OCI-LY1 (cell line): Measurements from ENCODE around the gene SNTB2.
"Not testable (repeated sequence)": the region's sequence is repeated elsewhere in the genome, so short reads cannot be mapped to it uniquely, and the experiment has no call there.

ENCODE experiments used
- CTCF ChIP-seq: fragments of 200-600 bp; sonication (generic), shearing (Covaris generic); IDR thresholded peaks from 2 replicates; pipeline ENCODE4 v1.5.1; 2017; ENCODE audit warnings: mild to moderate bottlenecking, antibody characterized with exemption, low read length, moderate library complexity, mixed read lengths
- EZH2 ChIP-seq: fragments of 200-600 bp; sonication (generic), shearing (Covaris generic); IDR thresholded peaks from 2 replicates; pipeline ENCODE4 v1.8.0; 2017; ENCODE audit warnings: borderline replicate concordance, mixed run types, mild to moderate bottlenecking, antibody characterized with exemption, low read length, moderate library complexity, mixed read lengths

- TF ChIP-seq CTCF, EZH2: not testable (repeated sequence)
These were observed 109.8 kb downstream of the SNTB2 start for GRCh38 chr16:69296771-69297170.
